ENCODE results near the gene EGFR.
A peak's percentile ranks its signal among the peaks of the same experiment; 100 is the strongest.

Gene EGFR

DNA sequence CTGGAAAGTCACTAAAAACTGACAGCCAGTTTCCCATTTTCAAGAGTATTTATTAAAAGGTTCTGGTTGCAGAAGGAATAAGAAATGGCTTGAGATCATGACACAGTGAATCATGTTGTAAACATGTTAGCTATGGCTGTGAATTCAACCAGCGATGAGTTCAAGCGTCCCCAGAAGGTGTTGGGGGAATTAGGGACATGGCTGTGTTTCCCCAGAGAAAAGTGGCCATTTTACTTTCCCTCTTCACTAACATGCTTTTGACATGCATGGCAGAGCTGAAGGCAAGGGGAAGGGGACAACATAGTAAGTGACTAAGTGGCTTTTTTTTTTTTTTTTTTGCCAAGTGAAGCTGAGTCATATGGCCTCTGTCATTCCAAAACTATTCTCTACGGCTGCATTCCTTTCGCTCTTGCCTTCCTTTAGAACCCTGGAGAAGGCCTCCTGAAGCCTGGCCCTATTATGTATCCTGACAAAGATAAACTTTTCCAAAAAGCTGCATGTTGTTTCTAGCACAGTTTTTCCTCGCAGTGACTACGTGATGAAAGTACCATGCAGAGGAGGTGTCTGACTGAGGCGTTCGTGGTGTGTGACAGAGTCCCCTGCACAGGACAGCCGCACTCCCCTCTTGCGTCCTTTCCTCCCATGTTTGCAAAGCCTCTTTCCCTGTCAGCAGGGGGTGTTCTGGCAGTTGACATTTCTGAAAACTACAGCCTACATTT lies 46.9 kb downstream of the EGFR start:
- DNase-seq, result no peak

DNA sequence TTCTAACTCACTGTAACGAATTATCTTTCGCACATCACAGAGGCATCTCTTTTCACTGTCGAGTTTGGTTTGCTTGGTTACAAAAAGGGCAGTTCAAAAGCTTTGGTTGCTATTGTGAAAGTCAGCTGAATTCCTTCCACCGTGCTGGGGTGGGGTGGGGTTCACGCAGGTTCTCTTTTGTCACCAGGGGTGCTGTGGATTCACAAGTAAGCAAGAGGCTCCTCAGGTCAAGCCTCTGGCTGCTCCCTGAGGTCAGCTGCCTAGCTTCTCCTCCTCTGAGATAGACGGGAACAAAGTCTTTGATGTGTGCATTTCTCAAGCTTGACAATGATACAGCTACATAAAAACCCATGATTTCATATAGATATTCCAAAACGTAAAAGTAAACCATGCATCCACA lies 47.7 kb downstream of the EGFR start:
- no peak for DNase-seq

DNA sequence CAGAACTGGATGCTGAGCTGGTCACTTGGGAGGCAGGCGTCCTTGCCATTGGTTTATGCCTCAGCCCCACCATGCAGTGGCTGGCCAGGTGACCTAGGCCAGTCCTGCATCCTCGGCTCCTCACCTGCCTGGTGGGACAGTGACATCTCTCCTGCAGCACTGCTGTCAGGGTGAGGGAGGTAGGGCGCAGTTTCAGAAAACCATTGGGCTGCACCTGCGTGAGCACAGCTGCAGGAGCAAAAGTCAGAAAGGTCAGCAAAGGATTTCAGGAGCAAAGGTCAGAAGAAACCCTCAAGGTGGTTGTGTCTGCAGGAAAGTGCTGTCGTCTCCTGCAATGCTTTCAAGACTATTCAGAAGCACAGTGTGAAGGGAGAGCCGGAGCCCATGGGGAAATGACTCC lies 48.1 kb downstream of the EGFR start:
- no peak for DNase-seq

DNA sequence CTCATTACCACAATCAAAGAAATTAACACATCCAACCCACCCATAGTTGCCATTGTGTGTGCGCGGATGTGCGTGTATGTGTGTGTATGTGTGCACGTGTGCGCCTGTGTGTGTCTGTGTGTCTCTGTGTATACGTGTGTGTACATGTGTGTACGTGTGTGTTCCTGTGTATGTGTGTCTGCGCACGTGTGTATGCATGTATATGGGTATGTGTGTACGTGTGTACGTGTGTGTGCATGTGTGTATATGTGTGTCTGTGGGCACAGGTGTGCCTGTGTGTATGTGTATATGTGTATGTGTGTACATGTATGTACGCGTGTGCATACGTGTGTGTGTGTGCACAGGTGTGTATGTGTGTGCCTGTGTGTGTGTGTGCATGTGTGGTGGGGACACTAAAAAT lies 48.9 kb downstream of the EGFR start:
- DNase-seq, result no peak

- DNase-seq, result no peak
These were observed 50.5 kb downstream of the EGFR start for GRCh38 chr7:55069271-55069792.

DNA sequence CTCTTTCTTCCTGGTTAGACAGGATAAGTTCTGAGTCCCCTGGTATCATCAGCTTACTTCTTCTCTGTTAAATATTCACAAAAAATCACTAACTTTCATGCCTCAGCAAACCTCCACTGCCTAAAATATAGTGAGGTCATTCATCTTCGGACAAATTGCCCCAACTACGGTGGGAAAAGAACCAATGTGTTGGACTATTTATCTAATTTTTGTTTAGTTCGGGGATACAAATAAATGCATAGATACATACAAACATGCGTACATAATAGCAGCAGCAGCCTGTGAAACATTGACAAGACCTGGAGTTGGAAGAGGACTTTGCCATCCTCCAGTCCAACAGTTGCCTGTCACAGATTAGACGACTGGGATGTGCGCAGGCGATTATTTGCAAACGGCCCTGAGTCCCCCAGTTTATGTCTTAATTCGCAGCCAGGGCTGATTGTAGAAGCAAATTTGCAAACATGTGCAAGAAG lies 51.5 kb downstream of the EGFR start:
- no peak for DNase-seq

DNA sequence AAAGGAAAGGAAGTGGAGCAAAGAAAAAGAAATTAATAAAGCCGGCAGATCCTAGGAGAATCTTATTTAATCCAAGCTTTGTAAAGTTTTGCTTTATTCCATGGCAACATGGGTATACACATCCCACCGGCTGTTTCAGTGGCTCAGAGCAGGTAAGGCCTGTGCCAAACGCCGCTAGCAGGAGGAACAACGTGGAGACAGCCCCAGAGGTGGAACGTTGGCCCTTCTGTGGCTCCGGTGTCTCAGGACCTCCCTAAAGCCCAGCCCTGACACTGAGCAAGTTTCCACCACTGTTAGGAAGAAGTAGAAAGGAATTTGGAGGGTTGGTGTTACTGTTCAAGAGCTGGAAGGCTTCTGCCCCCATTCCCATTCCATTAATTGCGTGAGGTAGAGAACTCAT lies 52.0 kb downstream of the EGFR start:
- no peak for DNase-seq

- no peak for DNase-seq
These were observed 52.8 kb downstream of the EGFR start for GRCh38 chr7:55071411-55072175.

GRCh38 chr7:55072251-55072650 lies 53.4 kb downstream of the EGFR start:
- DNase-seq, result no peak

- no peak for DNase-seq
These were observed 54.3 kb downstream of the EGFR start for GRCh38 chr7:55073051-55073511.

DNA sequence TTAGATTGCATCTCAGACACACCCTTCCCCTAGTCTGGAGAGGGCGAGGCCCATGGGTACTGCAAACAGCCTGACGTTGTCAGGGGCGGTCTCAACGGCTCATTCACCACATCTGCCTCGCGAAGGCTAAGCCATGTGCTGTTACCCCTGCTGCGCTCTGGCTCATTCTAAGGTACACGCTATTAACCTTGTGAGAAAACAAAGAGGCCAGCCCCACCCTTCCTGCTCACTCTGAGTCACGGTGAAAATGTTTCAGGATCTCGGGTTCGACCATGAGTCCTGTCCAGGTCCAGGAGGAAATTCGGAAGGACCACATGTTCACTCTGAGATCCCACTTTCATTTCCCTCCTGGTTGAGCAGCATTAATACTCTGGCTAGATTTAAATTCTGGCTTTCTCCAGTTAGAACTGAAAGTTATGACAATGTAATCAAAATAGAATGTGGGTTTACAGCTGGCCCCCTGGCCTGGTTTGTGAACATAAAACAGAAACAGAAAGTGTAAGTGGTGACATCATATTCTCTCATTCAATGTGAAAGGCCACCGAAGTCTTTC lies 55.2 kb downstream of the EGFR start:
- peak; percentile 3 for DNase-seq

- no peak for DNase-seq
These were observed 56.7 kb downstream of the EGFR start for GRCh38 chr7:55075464-55076021.

- no peak for DNase-seq
These were observed 59.0 kb downstream of the EGFR start for GRCh38 chr7:55077561-55078410.

- no peak for DNase-seq
These were observed 59.9 kb downstream of the EGFR start for GRCh38 chr7:55078465-55079372.

GRCh38 chr7:55080000-55080623 lies 61.3 kb downstream of the EGFR start:
- no peak for DNase-seq

DNA sequence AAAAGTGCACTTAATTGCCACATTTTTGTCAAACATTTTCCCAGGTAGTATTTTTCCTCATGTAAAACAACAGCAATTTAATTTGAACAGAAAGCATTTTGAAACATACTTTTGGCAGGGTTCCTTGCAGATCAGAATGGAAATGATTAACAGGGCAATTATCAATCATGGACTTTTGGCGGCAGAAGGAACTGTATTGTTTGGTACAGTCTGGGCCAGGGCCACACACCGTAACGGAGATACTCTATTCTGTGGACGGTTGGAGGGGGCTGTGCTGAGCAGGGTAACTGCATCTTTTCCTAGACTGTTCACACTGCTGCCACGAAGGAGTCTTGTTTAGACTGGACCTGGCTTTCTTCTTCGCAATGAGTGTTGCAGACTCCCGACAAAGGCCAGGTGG lies 62.3 kb downstream of the EGFR start:
- DNase-seq, result no peak

DNA sequence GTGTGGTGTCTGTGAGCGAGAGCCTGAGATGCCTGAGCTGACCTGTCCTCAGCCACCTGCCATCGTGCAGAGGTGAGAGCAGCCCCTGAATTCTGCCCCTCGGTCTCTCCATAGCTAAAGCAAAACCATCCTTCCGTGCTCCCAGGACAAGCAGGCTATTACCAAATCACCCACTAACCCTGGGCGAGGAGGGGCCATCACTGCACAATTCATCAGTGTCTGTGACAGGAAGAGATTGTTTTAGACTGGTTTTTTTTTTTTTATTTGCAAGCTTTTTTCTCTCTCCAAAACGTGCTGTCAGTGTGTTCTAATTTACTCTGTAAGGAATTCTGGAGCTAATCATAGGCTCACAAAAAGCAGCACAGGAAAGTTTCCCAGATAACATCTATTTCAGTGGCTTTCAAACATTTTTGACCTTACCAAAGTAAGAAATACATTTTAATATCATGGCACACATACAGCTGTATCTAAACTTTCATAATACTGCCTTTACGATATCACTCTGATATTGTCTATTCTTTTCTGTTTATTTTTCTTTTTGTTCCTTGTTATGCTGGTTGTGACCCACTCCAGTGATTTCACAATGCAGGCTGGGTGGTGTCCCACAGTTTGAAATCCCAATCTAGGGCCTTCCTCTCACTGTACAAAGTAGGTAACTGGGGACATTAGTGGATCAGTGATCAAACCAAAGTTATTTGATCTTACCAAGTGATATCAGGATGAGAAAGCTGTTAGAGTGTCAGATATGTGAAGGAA lies 62.8 kb downstream of the EGFR start:
- no peak for DNase-seq

- no peak for DNase-seq
These were observed 63.4 kb downstream of the EGFR start for GRCh38 chr7:55082228-55082603.

DNA sequence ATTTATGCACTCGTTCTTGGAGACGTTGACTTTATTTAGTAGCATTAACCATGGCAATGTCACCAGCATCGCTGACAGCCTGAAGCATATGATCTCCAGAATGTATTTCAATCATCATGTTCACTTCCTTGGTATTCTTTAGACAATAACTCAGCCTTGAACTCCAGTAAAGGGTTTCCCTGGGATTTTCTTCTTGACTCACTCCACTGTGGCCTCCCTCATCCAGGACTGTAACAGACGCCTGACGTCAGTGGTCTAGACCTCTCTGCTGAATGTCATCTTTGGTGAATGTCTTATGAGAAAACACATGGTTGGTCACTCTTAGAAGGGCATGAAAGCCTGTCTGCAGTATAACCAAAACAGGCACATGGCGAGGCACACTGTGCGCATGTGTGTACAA lies 64.4 kb downstream of the EGFR start:
- no peak for DNase-seq

DNA sequence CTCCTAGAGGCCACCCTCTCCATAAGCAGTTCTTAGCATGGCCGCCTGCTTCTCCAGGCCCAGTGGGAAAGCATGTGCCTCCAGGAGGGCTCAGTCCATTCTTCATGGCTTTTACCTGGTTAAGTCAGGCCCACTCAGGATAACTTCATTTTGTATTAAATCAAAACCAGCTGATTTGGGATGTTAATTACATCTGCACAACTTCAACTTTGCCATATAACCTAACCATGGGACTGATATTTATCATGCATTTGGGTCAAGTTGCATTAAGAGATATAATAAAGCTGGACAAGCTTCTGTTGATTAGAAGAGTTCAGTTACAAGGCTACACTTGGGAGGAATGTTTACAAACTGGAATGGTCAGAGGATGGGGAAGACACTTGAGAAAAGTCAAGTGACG lies 65.5 kb downstream of the EGFR start:
- DNase-seq, result no peak
